HepG2 (cell line): ENCODE data around the gene RPEL1.
"Not testable (repeated sequence)": the region's sequence is repeated elsewhere in the genome, so short reads cannot be mapped to it uniquely, and the experiment has no call there.

Source experiments
- ZBTB46 ChIP-seq: sonication (generic); formaldehyde crosslinking; IDR thresholded peaks from 2 replicates; pipeline ENCODE4 v1.4.0; 2020; ENCODE audit warnings: mild to moderate bottlenecking, missing genetic modification reagents, borderline replicate concordance
- ZNF431 ChIP-seq: sonication (generic); formaldehyde crosslinking; IDR thresholded peaks from 2 replicates; pipeline ENCODE4 v1.9.0; 2022; ENCODE audit warnings: missing genetic modification reagents, low read depth, mild to moderate bottlenecking, borderline replicate concordance

GRCh38 chr10:103216362-103216761 lies 29.3 kb upstream of the RPEL1 start:
- not testable (repeated sequence) for TF ChIP-seq ZBTB46, ZNF431 (CRISPR knock-in tag)
